NCI-H1694 treated with DMSO at 0.1 percent for 48 hours (cell line): ENCODE data around the gene PAQR3.

Source experiments
- DNase-seq: peaks from one replicate; lab custom pipeline; 2025; lab: John Stamatoyannopoulos, UW

Gene PAQR3

GRCh38 chr4:78938868-78939666 is at the start of gene PAQR3:
Gene PAQR3 (minus strand): TSS chr4:78939438. CDS start chr4:78939224, 214 bp downstream.
- peak; percentile 60 for DNase-seq

GRCh38 chr4:78987683-78988082 is 48.4 kb upstream of the PAQR3 start:
- no peak for DNase-seq

GRCh38 chr4:78984593-78984992 is 45.4 kb upstream of the PAQR3 start:
- DNase-seq: no peak

- DNase-seq: no peak
Observed at GRCh38 chr4:78975865-78976264, 36.6 kb upstream of the PAQR3 start.

GRCh38 chr4:78971776-78972175 is 32.5 kb upstream of the PAQR3 start:
- no peak for DNase-seq

GRCh38 chr4:78971326-78971725 is 32.1 kb upstream of the PAQR3 start:
- no peak for DNase-seq

- DNase-seq: no peak
Observed at GRCh38 chr4:78962597-78963115, 23.4 kb upstream of the PAQR3 start.

- DNase-seq: no peak
Observed at GRCh38 chr4:78960926-78961325, 21.7 kb upstream of the PAQR3 start.

GRCh38 chr4:78956975-78957374 is 17.7 kb upstream of the PAQR3 start:
- DNase-seq: no peak

GRCh38 chr4:78953769-78954666 is 14.8 kb upstream of the PAQR3 start:
- peak; percentile 69 for DNase-seq

GRCh38 chr4:78953231-78953630 is 14.0 kb upstream of the PAQR3 start:
- no peak for DNase-seq

GRCh38 chr4:78951862-78952472 is 12.7 kb upstream of the PAQR3 start:
- peak; percentile 44 for DNase-seq

GRCh38 chr4:78949735-78950134 is 10.5 kb upstream of the PAQR3 start:
- DNase-seq: no peak

- no peak for DNase-seq
Observed at GRCh38 chr4:78945651-78946179, 6.5 kb upstream of the PAQR3 start.

- DNase-seq: no peak
Observed at GRCh38 chr4:78944381-78944780, 5.1 kb upstream of the PAQR3 start.

- no peak for DNase-seq
Observed at GRCh38 chr4:78940752-78941151, 1.5 kb upstream of the PAQR3 start.

- peak; percentile 60 for DNase-seq
Observed at GRCh38 chr4:78939667-78940008, 400 bp upstream of the PAQR3 start.

GRCh38 chr4:78938474-78938867 is 767 bp downstream of the PAQR3 start:
- no peak for DNase-seq

GRCh38 chr4:78937837-78938236 is 1.4 kb downstream of the PAQR3 start:
- no peak for DNase-seq

GRCh38 chr4:78936989-78937388 is 2.2 kb downstream of the PAQR3 start:
- no peak for DNase-seq

- DNase-seq: no peak
Observed at GRCh38 chr4:78930016-78930629, 9.1 kb downstream of the PAQR3 start.

GRCh38 chr4:78928835-78929234 is 10.4 kb downstream of the PAQR3 start:
- no peak for DNase-seq
